Stimulated activated naive CD8-positive, alpha-beta T cell treated with anti-CD3 and anti-CD28 coated beads, Interleukin-15, Interleukin-2, amounts not matched to agents 100 U/mL and 50 U/mL, for 24 hours (primary cell): ENCODE data around the gene UBTF.
A peak's percentile ranks its signal among the peaks of the same experiment; 100 is the strongest.

Experiments
- ATAC-seq: fragments of 150-1000 bp; cut with Tn5 transposase; one replicate; pipeline ENCODE4 v1.10.0; 2021
- DNase-seq: peaks from one replicate; pipeline ENCODE4 v3.0.0; 2021

Gene UBTF

GRCh38 chr17:44213403-44214229 lies 5.9 kb downstream of the UBTF start:
- no peak for DNase-seq
- no peak for ATAC-seq

DNA sequence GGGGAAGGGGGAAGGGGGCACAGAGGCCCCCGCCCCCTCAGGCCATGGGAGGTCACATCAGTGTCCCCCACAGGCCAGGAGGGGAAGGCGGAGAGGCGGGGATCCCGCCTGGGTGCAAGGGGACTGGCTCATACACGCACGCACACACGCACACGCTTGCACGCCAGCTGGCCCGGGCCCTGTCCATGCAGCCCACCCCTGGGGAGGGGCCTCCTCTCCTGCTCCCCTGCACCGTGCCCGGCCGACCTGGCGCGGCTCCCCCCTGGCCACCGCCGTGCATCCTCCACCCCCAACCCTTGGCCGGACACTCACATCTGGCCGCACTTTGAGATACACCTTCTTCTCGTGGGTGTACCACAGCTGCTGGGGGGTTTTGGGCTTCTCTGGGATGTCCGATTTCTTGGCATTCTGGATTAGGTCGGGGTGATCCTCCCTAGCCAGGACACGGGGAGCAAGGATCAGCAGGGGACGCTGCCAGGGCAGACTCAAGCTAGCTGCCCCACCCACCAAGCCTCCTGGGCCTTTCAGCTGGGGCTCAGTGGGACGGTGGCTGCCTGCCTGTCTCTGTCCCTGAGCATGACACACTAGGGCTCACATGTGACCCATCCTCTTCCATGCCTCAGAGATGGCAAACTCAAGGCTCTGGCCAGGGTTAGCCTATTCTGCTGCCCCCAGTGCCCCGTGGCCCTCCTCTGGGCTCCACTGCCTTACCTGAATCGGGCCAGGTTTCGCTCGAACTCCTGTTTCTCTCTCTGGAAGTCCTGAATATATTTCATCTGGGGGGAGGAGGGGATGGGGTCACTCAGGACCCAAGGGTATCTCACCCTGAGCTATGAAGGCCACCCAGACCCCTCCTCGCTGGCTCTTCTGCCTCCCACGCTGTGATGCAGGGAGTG lies 6.7 kb downstream of the UBTF start:
- ATAC-seq (no peak), DNase-seq (no peak)

- ATAC-seq (no peak), DNase-seq (no peak)
Observed at GRCh38 chr17:44211281-44212265, 7.9 kb downstream of the UBTF start.

DNA sequence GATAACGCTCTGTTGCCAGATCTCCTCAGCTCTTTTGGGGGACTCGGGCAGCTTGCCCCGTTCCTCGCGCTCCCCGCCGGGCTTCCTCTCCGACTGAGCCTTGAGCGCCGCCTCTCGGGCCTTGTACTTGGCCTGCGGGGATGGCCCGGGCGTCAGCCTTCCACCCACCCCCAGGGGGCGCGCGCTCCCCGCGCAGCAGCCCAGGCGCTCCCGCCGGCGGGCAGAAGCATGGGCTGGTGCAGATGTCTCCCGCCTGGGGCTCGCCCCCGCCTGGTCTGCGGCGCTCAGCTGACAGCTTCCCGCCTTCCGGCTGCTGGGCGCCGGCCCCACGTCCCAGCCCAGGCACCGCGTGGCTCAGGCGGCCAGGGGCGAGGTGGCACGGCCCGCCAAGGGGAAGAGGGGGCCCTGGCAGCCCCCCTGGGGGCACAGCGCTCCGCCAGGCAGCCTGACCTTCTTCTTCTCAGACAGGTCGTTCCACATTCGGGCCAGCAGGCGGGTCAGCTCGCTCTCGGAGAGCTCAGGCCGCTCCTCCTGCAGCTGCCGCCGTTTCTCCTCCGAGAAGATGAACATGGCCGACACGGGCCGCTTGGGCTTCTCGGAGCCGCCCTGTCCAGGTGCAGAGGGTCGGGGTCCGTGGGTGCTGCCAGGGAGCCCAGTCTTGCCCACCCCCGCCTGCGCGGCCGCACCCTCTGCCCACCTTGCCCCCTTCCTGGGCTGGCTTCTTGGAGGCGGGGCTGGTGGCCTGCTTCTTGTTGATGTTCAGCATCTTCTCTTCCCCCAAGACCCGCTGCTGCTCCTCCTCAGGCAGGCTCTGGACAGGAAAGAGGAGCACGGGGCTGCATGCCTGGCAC lies 8.9 kb downstream of the UBTF start:
- peak; percentile 92 for ATAC-seq
- DNase-seq: peak; percentile 94

DNA sequence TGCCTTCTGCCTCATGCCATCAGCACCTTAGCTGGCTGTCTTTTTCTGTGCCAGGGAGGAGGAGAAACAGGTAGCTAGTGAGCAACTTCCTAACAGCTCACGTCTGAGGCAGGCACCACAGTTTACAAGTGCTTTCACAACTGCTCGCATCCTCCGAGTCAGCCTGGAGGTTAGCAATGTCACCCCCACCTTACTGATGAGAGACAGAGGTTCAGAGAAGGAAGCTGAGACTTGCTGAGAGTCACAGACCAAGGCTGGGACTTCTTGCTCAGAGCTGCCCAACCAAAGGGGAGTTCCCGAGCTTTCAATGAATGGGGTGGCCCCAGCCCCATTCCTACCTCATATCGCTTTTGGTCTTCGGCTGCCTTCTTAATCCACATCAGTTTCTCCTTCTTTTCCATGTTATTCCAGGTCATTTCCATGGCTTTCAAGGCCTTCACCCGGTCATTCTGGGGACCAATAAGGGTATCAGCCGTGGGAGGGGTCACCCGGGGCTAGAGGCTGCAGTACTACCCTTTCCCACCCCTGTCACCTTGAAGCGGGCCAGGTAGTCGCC lies 9.6 kb downstream of the UBTF start:
- peak; percentile 62 for DNase-seq

DNA sequence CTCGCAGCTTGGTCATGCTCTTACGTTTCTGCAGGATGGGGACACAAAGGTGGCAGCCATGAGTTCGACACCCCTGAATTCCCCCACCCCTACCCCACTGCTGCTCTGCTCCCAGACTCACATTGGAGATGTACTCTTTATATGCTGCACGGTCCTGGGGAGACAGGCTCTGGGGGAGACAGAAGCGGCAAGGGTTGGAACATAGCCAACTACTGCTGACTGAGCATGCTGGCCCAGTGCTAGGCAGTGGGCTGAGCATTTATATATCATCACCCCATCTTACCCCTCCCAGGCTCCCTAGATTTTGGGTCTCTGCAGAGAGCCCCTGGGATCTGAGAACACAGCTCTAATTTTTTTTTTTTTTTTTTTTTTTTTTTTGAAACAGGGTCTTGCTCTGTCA lies 11.7 kb downstream of the UBTF start:
- DNase-seq (no peak), ATAC-seq (no peak)

More for the DNA sequence above, 9.6 kb downstream of the UBTF start:
- ATAC-seq: peak; percentile 69

DNA sequence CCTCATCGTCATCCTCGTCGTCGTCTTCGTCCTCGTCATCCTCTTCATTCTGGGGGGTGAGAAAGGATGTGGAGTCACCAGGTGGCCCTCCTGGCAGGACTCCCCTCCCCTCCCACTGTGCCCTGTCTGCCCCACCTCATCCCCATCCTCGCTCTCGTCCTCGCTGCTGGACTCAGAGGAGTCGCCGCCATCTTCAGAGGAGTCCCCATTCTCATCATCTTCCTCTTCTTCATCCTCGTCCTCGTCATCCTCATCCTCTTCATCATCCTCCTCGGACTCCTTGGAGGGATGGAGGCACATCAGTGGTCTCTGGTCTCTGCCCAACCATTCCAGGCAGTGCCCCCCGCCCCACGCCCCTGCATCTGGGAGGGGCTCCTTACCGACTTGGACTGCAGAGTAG lies 12.2 kb downstream of the UBTF start:
- DNase-seq (no peak), ATAC-seq (no peak)

- no peak for ATAC-seq
- no peak for DNase-seq
Observed at GRCh38 chr17:44206825-44207155, 12.7 kb downstream of the UBTF start.

- DNase-seq (no peak), ATAC-seq (no peak)
Observed at GRCh38 chr17:44205962-44206824, 13.3 kb downstream of the UBTF start.

- no peak for ATAC-seq
Observed at GRCh38 chr17:44204441-44204882, 15.0 kb downstream of the UBTF start.

DNA sequence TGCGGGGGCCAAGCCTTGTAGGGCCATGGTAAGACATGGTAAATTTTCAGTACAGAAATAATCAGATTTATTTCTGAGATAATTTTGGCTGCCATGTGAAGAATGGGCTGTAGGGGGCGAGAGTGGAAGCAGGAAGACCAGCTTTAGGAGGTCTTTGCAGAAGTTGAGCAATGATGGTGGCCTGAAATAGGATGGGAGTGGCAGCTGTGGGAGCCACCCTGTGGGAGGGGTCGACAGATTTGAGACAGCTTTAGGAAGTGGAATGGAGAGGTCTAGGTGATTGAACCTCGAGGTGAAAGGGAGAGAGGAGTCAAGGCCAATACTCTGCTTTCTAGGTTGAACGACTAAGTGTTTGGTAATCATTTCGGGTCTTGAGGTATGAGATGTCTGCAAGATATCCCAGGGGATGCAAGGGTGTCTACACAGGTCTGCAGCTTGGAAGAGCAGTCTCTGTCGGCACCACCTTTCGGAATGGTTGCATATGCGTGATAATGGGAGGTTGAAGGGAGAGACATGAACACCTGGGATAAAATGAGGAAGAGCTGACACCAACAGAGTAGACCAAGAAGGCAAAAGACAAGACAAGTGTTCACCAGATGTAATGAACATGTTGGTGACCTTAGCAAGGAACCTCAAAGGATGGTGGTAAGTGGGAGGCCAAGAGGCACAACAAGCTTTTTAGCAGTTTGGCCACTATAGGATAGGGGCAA lies 15.6 kb downstream of the UBTF start:
- DNase-seq (peak; percentile 74), ATAC-seq (no peak)

More at GRCh38 chr17:44204441-44204882, 15.0 kb downstream of the UBTF start:
- no peak for DNase-seq

GRCh38 chr17:44202756-44203155 lies 16.7 kb downstream of the UBTF start:
- DNase-seq (no peak), ATAC-seq (no peak)

- DNase-seq: no peak
- ATAC-seq: no peak
Observed at GRCh38 chr17:44200478-44201155, 18.9 kb downstream of the UBTF start.

- ATAC-seq (peak; percentile 84), DNase-seq (peak; percentile 100)
Observed at GRCh38 chr17:44199553-44200477, 19.7 kb downstream of the UBTF start, which contains the start of gene ATXN7L3. Gene ATXN7L3, minus strand, starts transcription at chr17:44199884. Its CDS starts 1,814 bp downstream, at chr17:44198070.

GRCh38 chr17:44198721-44199552 lies 20.5 kb downstream of the UBTF start:
- ATAC-seq (peak; percentile 11), DNase-seq (peak; percentile 66)
